NCI-H526 treated with DMSO at 0.1 percent for 48 hours (cell line): ENCODE measurements around the gene SCN1A.

ENCODE experiments used
- DNase-seq: peaks from one replicate; lab custom pipeline; 2025; lab: John Stamatoyannopoulos, UW

The SCN1A gene

GRCh38 chr2:166081852-166082251 is 46.0 kb downstream of the SCN1A start:
- DNase-seq = no peak

DNA sequence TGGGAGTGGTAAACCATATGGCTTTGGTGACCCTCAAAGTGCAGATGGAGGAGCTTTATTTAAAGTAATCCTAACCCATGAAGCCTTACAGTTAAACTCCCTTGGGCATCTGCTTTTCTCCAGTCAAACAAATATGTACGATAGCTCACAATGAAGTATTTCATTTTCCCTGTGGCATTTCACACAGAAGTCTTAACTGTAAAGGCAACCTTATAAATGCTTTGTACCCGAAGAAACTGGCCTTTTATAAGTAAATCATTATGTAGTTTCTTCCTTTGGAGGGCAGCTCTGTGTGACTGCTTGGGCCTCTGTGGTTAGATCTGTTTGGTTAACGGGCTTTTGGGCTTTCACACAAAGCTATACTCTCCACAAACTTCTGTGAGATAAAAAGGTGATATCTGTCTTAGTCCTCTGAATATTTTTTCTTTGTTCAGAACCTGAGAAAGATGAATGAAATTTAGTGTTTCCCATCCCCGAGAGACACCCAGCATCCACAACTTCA is 46.6 kb downstream of the SCN1A start:
- no peak for DNase-seq

GRCh38 chr2:166074430-166074829 is 53.4 kb downstream of the SCN1A start:
- DNase-seq = no peak

- no peak for DNase-seq
Observed at GRCh38 chr2:166074011-166074410, 53.8 kb downstream of the SCN1A start.

DNA sequence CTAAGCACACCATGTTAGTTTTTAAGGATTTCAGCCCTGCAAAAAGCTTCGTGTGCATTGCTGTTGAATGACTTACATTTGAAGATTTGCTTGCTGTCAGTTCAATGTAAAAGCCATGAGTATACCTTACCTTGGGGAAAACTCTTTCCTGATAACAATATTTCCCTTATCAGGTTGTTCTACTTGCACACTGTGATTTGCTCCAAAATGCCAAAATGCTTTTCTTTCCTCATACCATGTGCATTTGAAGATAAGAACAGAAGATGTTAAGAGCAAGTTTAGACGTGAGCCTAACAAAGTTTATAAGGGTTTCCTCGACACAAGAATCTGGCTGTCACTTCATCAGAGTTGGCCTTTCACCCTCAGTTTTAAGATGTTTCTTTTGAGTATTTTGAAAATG is 57.6 kb downstream of the SCN1A start:
- DNase-seq = no peak

DNA sequence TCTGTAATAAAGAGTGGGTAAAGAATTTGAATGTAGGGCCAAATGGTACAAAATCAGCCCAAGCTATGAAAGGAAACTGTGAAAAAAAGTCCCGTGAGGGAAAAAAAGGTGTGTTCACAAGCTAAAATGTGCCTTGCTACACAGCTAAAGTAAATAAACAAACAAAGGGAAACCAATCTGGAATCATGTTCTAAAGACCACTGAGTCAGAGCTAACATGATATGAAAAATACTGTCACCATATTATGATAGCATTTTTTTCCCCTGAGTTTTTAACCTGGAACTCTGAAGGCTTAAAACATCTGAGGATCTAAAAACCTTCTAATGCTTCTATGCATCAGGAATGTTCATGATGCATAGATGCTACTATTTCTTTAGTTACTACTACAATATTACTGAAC is 58.8 kb downstream of the SCN1A start:
- no peak for DNase-seq

DNA sequence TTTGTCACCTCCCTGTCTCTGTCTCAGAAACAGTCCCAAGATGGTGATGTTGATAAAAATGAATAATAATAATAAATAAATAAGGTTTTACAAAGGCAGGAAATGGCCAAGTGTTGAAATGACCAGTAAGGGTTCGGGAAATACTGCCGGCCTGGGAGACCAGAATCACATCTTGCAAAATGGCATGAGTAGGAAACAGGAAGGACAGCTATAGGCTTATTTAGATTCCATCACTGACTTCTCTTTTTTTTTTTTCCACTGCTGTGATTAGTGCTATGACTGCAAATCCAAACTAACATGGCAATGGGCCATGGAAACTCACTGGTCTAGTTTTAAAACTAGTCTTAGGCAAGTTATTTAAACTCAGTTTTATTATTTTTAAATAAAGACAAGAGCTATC is 60.6 kb downstream of the SCN1A start:
- DNase-seq = no peak

- DNase-seq = no peak
Observed at GRCh38 chr2:166060191-166060590, 67.6 kb downstream of the SCN1A start.

GRCh38 chr2:166057370-166058164 is 70.3 kb downstream of the SCN1A start:
- peak; percentile 20 for DNase-seq

- no peak for DNase-seq
Observed at GRCh38 chr2:166044853-166045483, 82.9 kb downstream of the SCN1A start.

GRCh38 chr2:166042768-166043390 is 84.9 kb downstream of the SCN1A start:
- no peak for DNase-seq

DNA sequence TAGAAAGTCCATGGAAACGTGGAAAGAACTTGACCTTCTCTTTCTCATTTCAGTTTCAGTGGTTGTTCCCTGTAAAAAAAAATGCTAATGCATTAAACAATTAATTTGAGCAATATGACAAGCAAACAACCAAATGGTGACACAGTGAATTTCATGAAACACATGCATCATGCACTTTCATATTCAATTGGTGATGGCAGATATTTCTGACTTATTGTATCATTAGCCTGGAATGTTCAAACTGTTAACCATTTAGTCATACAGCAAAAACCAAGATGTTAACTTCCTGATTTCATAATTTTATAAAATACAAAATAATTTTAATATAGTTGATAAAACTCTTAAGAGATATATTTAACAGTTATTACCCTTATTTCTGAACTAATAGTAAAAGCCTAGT is 85.5 kb downstream of the SCN1A start:
- DNase-seq = no peak

DNA sequence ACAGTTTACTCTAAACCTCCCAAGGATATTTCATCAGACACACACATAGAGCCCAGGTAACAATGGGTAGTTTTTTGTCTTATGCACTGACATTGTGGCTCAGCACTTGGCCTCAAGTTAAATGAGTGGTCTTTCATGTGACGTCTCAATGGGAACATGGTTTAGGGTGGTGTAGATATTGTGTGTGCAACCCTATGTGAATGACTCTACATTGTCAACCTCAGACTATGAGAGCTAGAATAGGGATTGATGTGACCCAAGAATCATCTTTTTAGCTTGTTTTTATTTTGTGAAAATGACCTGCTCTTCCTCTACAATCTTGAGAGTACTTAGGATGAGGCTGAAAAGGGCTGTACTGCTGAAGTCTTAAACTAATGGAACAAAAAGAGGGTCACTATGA is 86.2 kb downstream of the SCN1A start:
- DNase-seq = no peak

GRCh38 chr2:166032361-166032760 is 95.5 kb downstream of the SCN1A start:
- DNase-seq = no peak

DNA sequence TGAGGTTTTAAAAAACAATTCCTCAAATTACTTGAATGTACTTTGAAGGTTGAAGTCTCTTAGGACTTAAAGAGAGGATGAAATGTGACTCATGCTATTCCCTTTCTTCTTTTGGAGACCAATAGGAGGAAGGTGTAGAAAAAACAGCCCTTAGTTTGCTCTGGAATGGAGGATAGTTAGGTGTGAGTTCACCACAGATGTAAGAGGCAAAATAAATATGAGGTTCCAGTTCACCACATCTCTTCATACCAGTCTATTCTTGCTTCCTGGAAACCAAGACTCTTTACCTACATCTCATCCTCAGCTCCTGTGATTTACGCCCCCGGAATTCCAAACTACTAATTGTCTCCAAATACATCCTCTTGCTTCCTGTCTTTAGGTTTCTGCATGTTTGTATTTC is 96.8 kb downstream of the SCN1A start:
- no peak for DNase-seq

- no peak for DNase-seq
Observed at GRCh38 chr2:166025313-166025712, 102.5 kb downstream of the SCN1A start.

- DNase-seq = no peak
Observed at GRCh38 chr2:166017208-166017607, 110.6 kb downstream of the SCN1A start.

GRCh38 chr2:166013878-166014277 is 113.9 kb downstream of the SCN1A start:
- no peak for DNase-seq

- no peak for DNase-seq
Observed at GRCh38 chr2:166011660-166012059, 116.2 kb downstream of the SCN1A start.

DNA sequence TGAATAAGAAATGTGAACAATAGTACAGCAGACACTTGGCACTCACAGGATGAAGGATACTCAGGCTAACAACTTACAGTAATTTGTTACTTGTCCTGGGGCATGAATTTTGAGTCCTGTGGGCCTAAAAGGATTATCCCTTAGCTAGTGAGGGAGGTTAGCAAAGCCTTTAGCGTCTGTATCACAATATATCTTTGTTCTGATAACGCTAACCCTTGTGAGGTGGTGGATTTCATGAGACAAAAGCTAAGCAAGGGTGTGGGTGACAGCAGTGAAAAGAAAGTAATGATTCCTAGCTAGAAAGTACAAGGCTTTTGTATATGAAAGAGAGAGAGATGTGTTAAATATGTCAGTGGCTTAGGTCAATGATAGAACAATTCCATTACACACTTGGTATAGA is 127.4 kb downstream of the SCN1A start:
- no peak for DNase-seq

- DNase-seq = no peak
Observed at GRCh38 chr2:165990846-165991245, 137.0 kb downstream of the SCN1A start.

- peak; percentile 20 for DNase-seq
Observed at GRCh38 chr2:165989851-165990250, 138.0 kb downstream of the SCN1A start.

DNA sequence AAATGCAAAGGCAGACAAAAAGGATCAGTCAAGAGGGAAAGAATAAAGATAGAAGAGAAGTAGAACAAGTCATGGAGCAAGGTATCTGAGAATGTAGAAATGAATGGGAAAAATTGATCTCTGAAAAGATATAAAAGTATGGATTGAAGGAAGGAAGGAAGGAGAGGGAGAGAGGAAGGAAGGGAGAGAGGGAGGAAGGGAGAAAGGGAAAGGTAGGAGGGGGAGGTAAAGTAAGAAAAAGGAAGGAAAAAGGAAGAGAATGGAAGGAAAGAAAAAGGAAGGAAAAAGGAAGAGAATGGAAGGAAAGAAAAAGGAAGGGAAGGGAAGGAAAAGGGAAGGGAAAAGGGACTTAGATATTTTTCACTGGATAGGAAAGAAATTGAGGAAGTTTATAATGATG is 142.7 kb downstream of the SCN1A start:
- no peak for DNase-seq
